MCF 10A (cell line): ENCODE data around the gene COL10A1. TPM values are rescaled to one million over a fixed set of nuclear protein-coding genes. Genes with fewer than 3 reads are reported as not detected.

Experiments
- BruUV-seq: library from RNA; stranded (reverse); fragments of 400-500 nt; replicated peaks from 2 replicates; lab custom pipeline; 2021; lab: Mats Ljungman, UMichigan
- CTCF ChIA-PET: fragments of 300-600 bp; sonication (Branson Sonifier 250); formaldehyde crosslinking; extraction: SDS; loops from one replicate; lab custom pipeline; 2021; ENCODE audit warnings: antibody characterized with exemption, inconsistent platforms; lab: Yijun Ruan, JAX
- POLR2A ChIA-PET: fragments of 300-600, 350-650 bp; sonication (Branson Sonifier 250); formaldehyde crosslinking; extraction: SDS; loops from one replicate; lab custom pipeline; 2020; ENCODE audit warnings: antibody characterized with exemption, inconsistent platforms; lab: Yijun Ruan, JAX
- DNase-seq: peaks from one replicate; pipeline ENCODE4 v3.0.0-alpha.2; 2018; ENCODE audit not compliant: unreplicated experiment
- H3K27ac Mint-ChIP-seq: one replicate; pipeline ENCODE4 v1.8.0; 2022; ENCODE audit warnings: mild to moderate bottlenecking, low read depth, mixed read lengths; ENCODE audit not compliant: unreplicated experiment
- H3K27me3 Mint-ChIP-seq: one replicate; pipeline ENCODE4 v1.8.0; 2022; ENCODE audit warnings: mixed read lengths; ENCODE audit not compliant: insufficient read depth, unreplicated experiment
- H3K36me3 Mint-ChIP-seq: one replicate; pipeline ENCODE4 v1.8.0; 2022; ENCODE audit warnings: mild to moderate bottlenecking, moderate library complexity, mixed read lengths; ENCODE audit not compliant: insufficient read depth, unreplicated experiment
- H3K4me1 Mint-ChIP-seq: one replicate; pipeline ENCODE4 v1.8.0; 2022; ENCODE audit warnings: mixed read lengths; ENCODE audit not compliant: insufficient read depth, unreplicated experiment
- H3K4me3 Mint-ChIP-seq: one replicate; pipeline ENCODE4 v1.8.0; 2022; ENCODE audit warnings: mild to moderate bottlenecking, moderate library complexity, mixed read lengths; ENCODE audit not compliant: unreplicated experiment
- H3K9me3 Mint-ChIP-seq: one replicate; pipeline ENCODE4 v1.8.0; 2022; ENCODE audit warnings: mixed read lengths; ENCODE audit not compliant: unreplicated experiment
- intact Hi-C: fragments of 100-400 bp; cut with micrococcal nuclease; formaldehyde crosslinking; loops from 2 replicates; pipeline ENCODE4 v1.14.1; 2022
- total RNA-seq: library from RNA; stranded (reverse); gene quantifications from 2 replicates; pipeline ENCODE4 v1.2.3, GENCODE V29; 2022
- TF ChIP-seq, protein P1 (sequence below): fragments of 200-600 bp; IDR thresholded peaks from one replicate; pipeline ENCODE4 v1.8.0; 2022; ENCODE audit warnings: antibody characterized with exemption, mild to moderate bottlenecking; ENCODE audit not compliant: unreplicated experiment

The COL10A1 gene
- total RNA-seq, 1 experiment from 2014 or later: not detected

DNA sequence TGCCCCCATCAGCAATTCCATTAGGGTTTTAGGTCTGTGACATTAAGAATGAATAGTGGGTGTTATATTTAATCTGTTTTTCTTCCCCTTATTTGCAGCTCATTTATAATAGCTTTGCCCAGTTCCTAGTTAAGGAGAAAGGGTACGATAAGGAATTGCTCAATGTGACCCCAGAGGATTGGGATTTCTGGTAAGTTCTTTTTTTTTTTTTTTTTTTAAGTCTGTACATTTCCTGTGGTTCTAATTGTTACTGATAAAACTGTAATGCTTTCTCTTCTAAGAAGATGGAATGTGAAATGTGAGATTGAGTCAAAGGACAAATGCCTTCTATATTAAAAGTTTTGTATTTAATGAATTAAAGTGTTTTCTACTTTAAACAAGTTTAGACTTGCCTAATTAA, 19.8 kb downstream of the COL10A1 start:
- intact Hi-C loops: no loop called here
- H3K27ac Mint-ChIP-seq: no peak overlapping the region
- no peaks in the 10 kb centered on the region for H3K27me3 Mint-ChIP-seq
- BruUV-seq: no TSS peak
- H3K9me3 Mint-ChIP-seq: no peaks in the 10 kb centered on the region
- H3K36me3 Mint-ChIP-seq: peaks cover 15% of the 10 kb centered on the region
- CTCF ChIA-PET: interaction anchor here (0.6 to 2.4 kb wide), 9 partner anchors 9 to 1825 kb away, joined by 3 to 8 read pairs (median 4); partner anchors contain the start of gene FRK
- POLR2A ChIA-PET: interaction anchor here (2.2 kb wide), 1 partner anchor 45 kb away, joined by 6 read pairs; the partner anchor contains the start of gene FRK
- TF ChIP-seq, protein P1, sequence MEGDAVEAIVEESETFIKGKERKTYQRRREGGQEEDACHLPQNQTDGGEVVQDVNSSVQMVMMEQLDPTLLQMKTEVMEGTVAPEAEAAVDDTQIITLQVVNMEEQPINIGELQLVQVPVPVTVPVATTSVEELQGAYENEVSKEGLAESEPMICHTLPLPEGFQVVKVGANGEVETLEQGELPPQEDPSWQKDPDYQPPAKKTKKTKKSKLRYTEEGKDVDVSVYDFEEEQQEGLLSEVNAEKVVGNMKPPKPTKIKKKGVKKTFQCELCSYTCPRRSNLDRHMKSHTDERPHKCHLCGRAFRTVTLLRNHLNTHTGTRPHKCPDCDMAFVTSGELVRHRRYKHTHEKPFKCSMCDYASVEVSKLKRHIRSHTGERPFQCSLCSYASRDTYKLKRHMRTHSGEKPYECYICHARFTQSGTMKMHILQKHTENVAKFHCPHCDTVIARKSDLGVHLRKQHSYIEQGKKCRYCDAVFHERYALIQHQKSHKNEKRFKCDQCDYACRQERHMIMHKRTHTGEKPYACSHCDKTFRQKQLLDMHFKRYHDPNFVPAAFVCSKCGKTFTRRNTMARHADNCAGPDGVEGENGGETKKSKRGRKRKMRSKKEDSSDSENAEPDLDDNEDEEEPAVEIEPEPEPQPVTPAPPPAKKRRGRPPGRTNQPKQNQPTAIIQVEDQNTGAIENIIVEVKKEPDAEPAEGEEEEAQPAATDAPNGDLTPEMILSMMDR: no peak
- no peak overlapping the region for H3K4me3 Mint-ChIP-seq
- no peak for DNase-seq
- peaks cover 15% of the 10 kb centered on the region for H3K4me1 Mint-ChIP-seq

DNA sequence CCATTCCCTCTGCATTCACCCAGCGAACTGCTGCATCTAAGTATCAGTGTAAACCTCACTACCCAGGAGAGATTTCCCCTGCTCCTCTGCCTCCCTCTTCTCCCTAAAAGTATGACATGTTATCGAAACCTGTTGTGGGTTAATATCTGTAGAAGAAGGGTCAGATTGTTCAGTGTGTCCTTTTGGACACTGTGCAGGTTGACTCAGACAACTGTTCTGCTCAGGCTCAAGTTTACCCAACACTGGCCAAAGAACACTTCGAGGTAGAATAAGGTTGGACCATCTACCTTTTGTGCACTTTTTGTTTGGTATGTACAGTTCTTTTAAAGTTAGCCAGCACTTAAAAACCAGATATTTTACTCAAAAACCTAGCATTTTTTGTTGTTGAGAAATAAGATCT, 20.7 kb downstream of the COL10A1 start:
- no peak overlapping the region for H3K27ac Mint-ChIP-seq
- TF ChIP-seq, protein P1: no peak
- intact Hi-C loops: no loop called here
- H3K36me3 Mint-ChIP-seq: peaks cover 14% of the 10 kb centered on the region
- no TSS peak for BruUV-seq
- ChIA-PET POLR2A (interaction anchor here (2.2 kb wide), 1 partner anchor 44 kb away, joined by 6 read pairs; the partner anchor contains the start of gene FRK), CTCF (interaction anchor here (1.0 to 2.4 kb wide), 2 partner anchors 44 to 105 kb away, joined by 3 to 6 read pairs; partner anchors contain the start of gene FRK)
- H3K27me3 Mint-ChIP-seq: no peaks in the 10 kb centered on the region
- H3K9me3 Mint-ChIP-seq: no peaks in the 10 kb centered on the region
- H3K4me1 Mint-ChIP-seq: peaks cover 15% of the 10 kb centered on the region
- no peak overlapping the region for H3K4me3 Mint-ChIP-seq
- DNase-seq: no peak

DNA sequence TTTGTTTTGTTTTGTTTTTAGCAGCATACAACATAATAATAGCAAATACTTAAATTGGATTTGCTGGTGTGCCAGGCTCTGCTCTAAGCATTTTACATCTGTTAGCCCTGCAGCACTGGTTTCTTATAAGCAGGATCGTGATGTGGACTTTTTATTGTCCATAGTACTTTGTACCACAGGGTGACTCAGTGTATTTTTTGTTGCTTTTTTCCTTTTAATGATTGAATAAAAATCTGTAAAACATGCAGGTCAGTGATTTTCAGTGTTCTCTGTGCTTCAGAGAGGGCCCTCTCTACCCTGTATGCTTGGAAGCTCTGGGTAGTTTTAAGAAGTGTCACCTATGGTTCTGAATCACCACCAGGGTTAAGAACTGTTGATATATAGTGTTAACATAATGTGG, 21.3 kb downstream of the COL10A1 start:
- CTCF ChIA-PET: interaction anchor here (1.0 kb wide), 1 partner anchor 12 kb away, joined by 3 read pairs; no protein-coding TSS in a partner anchor
- Mint-ChIP-seq H3K4me1 (peaks cover 15% of the 10 kb centered on the region), H3K27me3 (no peaks in the 10 kb centered on the region), H3K4me3 (no peak overlapping the region), H3K27ac (no peak overlapping the region), H3K36me3 (peaks cover 16% of the 10 kb centered on the region), H3K9me3 (no peaks in the 10 kb centered on the region)
- TF ChIP-seq, protein P1: no peak
- POLR2A ChIA-PET: no interaction called here
- DNase-seq: no peak
- no TSS peak for BruUV-seq
- intact Hi-C loops: no loop called here

DNA sequence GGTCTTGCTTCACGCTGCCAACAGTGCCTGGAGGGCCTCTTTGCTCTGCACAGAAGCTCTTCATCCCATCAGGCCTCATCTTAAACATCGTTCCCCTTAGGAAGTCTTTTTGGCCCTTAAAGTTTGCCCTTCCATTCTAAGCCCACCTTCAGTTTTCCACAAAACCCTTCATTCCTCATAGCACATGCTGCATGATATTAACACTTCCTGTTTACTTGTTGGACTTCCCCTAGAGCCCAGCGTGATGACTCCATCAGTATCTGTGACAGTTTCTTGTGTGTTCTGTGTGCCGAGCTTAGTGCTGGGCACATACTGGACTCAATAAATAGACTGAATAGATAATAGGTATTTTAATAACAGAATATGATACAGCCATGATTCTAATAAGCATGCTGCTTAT, 23.1 kb downstream of the COL10A1 start:
- Mint-ChIP-seq H3K27me3 (no peaks in the 10 kb centered on the region), H3K4me3 (no peak overlapping the region), H3K27ac (no peak overlapping the region), H3K36me3 (peaks cover 5% of the 10 kb centered on the region), H3K4me1 (peaks cover 23% of the 10 kb centered on the region), H3K9me3 (no peaks in the 10 kb centered on the region)
- TF ChIP-seq, protein P1: no peak
- BruUV-seq: no TSS peak
- DNase-seq: no peak
- ChIA-PET CTCF (interaction anchor here (1.6 to 3.5 kb wide), 4 partner anchors 10 to 90 kb away, joined by 3 to 32 read pairs (median 13); partner anchors contain the start of gene FRK), POLR2A (interaction anchor here (1.1 to 3.5 kb wide), 3 partner anchors 16 to 94 kb away, joined by 3 to 66 read pairs (median 21); partner anchors contain the start of gene FRK)
- intact Hi-C loops: no loop called here
